Mesodermal cell (in vitro differentiated cells): ENCODE data around the gene LCN6. TPM values are rescaled to one million over a fixed set of nuclear protein-coding genes. Genes with fewer than 3 reads are reported as not detected.
A peak's percentile ranks its signal among the peaks of the same experiment; 100 is the strongest.
"Not testable (repeated sequence)": the region's sequence is repeated elsewhere in the genome, so short reads cannot be mapped to it uniquely, and the experiment has no call there.

ENCODE experiments used
- H3K27ac ChIP-seq: 2 replicates; pipeline ENCODE4 v1.7.0; 2013; ENCODE audit warnings: mild to moderate bottlenecking, low read depth, low read length, moderate library complexity; ENCODE audit not compliant: severe bottlenecking
- H3K36me3 ChIP-seq: 2 replicates; pipeline ENCODE4 v1.7.1; 2013; ENCODE audit warnings: mild to moderate bottlenecking, low read length, moderate library complexity; ENCODE audit not compliant: control insufficient read depth, insufficient read depth
- H3K4me1 ChIP-seq: one replicate; pipeline ENCODE4 v1.7.1; 2013; ENCODE audit warnings: mild to moderate bottlenecking, low read length; ENCODE audit not compliant: insufficient read depth, control insufficient read depth, poor library complexity, severe bottlenecking
- H3K4me3 ChIP-seq: 2 replicates; pipeline ENCODE4 v1.7.0; 2013; ENCODE audit warnings: low read length, control low read depth, mild to moderate bottlenecking; ENCODE audit not compliant: insufficient read depth, poor library complexity, severe bottlenecking; ENCODE audit errors: extremely low read depth
- H3K9me3 ChIP-seq: 2 replicates; pipeline ENCODE4 v1.7.1; 2013; ENCODE audit warnings: mild to moderate bottlenecking, low read length, moderate library complexity; ENCODE audit not compliant: control insufficient read depth
- WGBS, 2 experiments: methylation state at CpG; one replicate each; pipeline ENCODE4 v1.1.5; 2013; ENCODE audit warnings: missing lambda C conversion rate in 2 of 2; ENCODE audit not compliant: insufficient coverage in 2 of 2; 5-methylcytosine and 5-hydroxymethylcytosine counted together
- polyA plus RNA-seq, 2 experiments: library from polyadenylated mRNA; stranded (reverse); fragments of 50-300 nt; gene quantifications; one replicate each; pipeline ENCODE4 v1.2.3, GENCODE V29; 2013

The LCN6 gene
- not detected for polyA plus RNA-seq (2013, experiment 1 of 2)
- polyA plus RNA-seq (2013, experiment 2 of 2), result not detected

- 76 to 88% methylated on average over 5 of the region's 8 CpGs for WGBS, 2 experiments
- H3K9me3 ChIP-seq, result peaks cover 13% of the 10 kb centered on the region
- no peak within 1 kb of the TSS for H3K27ac ChIP-seq
- no peaks in the 10 kb centered on the region for H3K4me1 ChIP-seq
- H3K36me3 ChIP-seq, result no peaks in the 10 kb centered on the region
- H3K4me3 ChIP-seq, result no peak within 1 kb of the TSS
Observed at GRCh38 chr9:136748201-136748600, at the start of gene LCN6. Gene LCN6 (minus strand): TSS chr9:136748525. CDS start chr9:136748483, 42 bp downstream.

- WGBS, 2 experiments, result 22 to 45% methylated on average over 4 to 5 of the region's 10 CpGs
- Histone ChIP-seq H3K4me1 (peaks cover 41% of the 10 kb centered on the region), H3K27ac (peak overlapping the region; percentile 94), H3K36me3 (peaks cover 23% of the 10 kb centered on the region)
- H3K9me3 ChIP-seq, H3K4me3 ChIP-seq: not testable (repeated sequence)
Observed at GRCh38 chr9:136796775-136797347, 48.5 kb upstream of the LCN6 start.

GRCh38 chr9:136796238-136796774 lies 48.0 kb upstream of the LCN6 start, which contains the start of gene CCDC183:
Gene CCDC183 (plus strand): TSS chr9:136796338. CDS start chr9:136796398, 60 bp downstream.
- peaks cover 41% of the 10 kb centered on the region for H3K4me1 ChIP-seq
- 62 to 88% methylated on average over 3 to 4 of the region's 5 CpGs for WGBS, 2 experiments
- peak within 1 kb of the TSS; percentile 94 for H3K27ac ChIP-seq
- peak within 1 kb of the TSS; percentile 3 for H3K4me3 ChIP-seq
- H3K9me3 ChIP-seq, result no peaks in the 10 kb centered on the region
- peaks cover 23% of the 10 kb centered on the region for H3K36me3 ChIP-seq

- WGBS, 2 experiments, result 88 to 90% methylated on average over 3 to 6 of the region's 6 CpGs
- Histone ChIP-seq H3K4me3 (no peak overlapping the region), H3K36me3 (peaks cover 23% of the 10 kb centered on the region), H3K27ac (peak overlapping the region; percentile 69), H3K9me3 (no peaks in the 10 kb centered on the region), H3K4me1 (peaks cover 40% of the 10 kb centered on the region)
Observed at GRCh38 chr9:136795000-136795348, 46.6 kb upstream of the LCN6 start.

GRCh38 chr9:136794281-136794999 lies 46.1 kb upstream of the LCN6 start:
- no peak overlapping the region for H3K4me3 ChIP-seq
- 94 to 99% methylated on average over 12 to 14 of the region's 14 CpGs for WGBS, 2 experiments
- H3K27ac ChIP-seq, result peak overlapping the region; percentile 69
- H3K4me1 ChIP-seq, result peaks cover 46% of the 10 kb centered on the region
- H3K9me3 ChIP-seq, result no peaks in the 10 kb centered on the region
- peaks cover 23% of the 10 kb centered on the region for H3K36me3 ChIP-seq

GRCh38 chr9:136793086-136793946 lies 45.0 kb upstream of the LCN6 start:
- H3K4me3 ChIP-seq, result no peak overlapping the region
- peaks cover 23% of the 10 kb centered on the region for H3K36me3 ChIP-seq
- H3K9me3 ChIP-seq, result no peaks in the 10 kb centered on the region
- H3K27ac ChIP-seq, result peak overlapping the region; percentile 3
- H3K4me1 ChIP-seq, result peaks cover 54% of the 10 kb centered on the region
- WGBS, 2 experiments, result 86 to 88% methylated on average over 12 to 13 of the region's 17 CpGs

GRCh38 chr9:136792321-136793085 lies 44.2 kb upstream of the LCN6 start:
- H3K9me3 ChIP-seq, result no peaks in the 10 kb centered on the region
- 92 to 96% methylated on average over 11 to 13 of the region's 15 CpGs for WGBS, 2 experiments
- peaks cover 55% of the 10 kb centered on the region for H3K4me1 ChIP-seq
- H3K27ac ChIP-seq, result no peak overlapping the region
- peak overlapping the region; percentile 93 for H3K4me3 ChIP-seq
- H3K36me3 ChIP-seq, result peaks cover 23% of the 10 kb centered on the region

- Histone ChIP-seq H3K4me1 (peaks cover 50% of the 10 kb centered on the region), H3K27ac (peak overlapping the region; percentile 66), H3K9me3 (no peaks in the 10 kb centered on the region), H3K36me3 (peaks cover 23% of the 10 kb centered on the region), H3K4me3 (peak overlapping the region; percentile 93)
- WGBS, 2 experiments, result 16 to 17% methylated on average over 23 to 26 of the region's 29 CpGs
Observed at GRCh38 chr9:136791516-136792276, 43.4 kb upstream of the LCN6 start.

- H3K4me1 ChIP-seq, result peaks cover 42% of the 10 kb centered on the region
- no peaks in the 10 kb centered on the region for H3K9me3 ChIP-seq
- WGBS, 2 experiments, result 0 to 1% methylated on average over 42 of the region's 70 CpGs
- H3K36me3 ChIP-seq, result peaks cover 23% of the 10 kb centered on the region
- H3K4me3 ChIP-seq, result peak within 1 kb of the TSS; percentile 93
- peak within 1 kb of the TSS; percentile 95 for H3K27ac ChIP-seq
Observed at GRCh38 chr9:136790640-136791515, 42.6 kb upstream of the LCN6 start, which contains the start of gene TMEM141. Gene TMEM141 (plus strand): TSS chr9:136791344. CDS start chr9:136791371, 27 bp downstream.
